WI38 (cell line): Measurements from ENCODE around the gene GABRG3.

Experiments
- H3K4me3 ChIP-seq: 2 replicates; pipeline ENCODE4 v1.5.1; 2011; ENCODE audit warnings: low read depth, mild to moderate bottlenecking, control low read depth, low read length
- TF ChIP-seq, protein P1 (sequence below): IDR thresholded peaks from 2 replicates; pipeline ENCODE4 v1.5.1; 2012; ENCODE audit warnings: low read depth, mild to moderate bottlenecking, control low read depth, low read length

Gene GABRG3

GRCh38 chr15:27067175-27067574, 96.2 kb downstream of the GABRG3 start:
- TF ChIP-seq, protein P1, sequence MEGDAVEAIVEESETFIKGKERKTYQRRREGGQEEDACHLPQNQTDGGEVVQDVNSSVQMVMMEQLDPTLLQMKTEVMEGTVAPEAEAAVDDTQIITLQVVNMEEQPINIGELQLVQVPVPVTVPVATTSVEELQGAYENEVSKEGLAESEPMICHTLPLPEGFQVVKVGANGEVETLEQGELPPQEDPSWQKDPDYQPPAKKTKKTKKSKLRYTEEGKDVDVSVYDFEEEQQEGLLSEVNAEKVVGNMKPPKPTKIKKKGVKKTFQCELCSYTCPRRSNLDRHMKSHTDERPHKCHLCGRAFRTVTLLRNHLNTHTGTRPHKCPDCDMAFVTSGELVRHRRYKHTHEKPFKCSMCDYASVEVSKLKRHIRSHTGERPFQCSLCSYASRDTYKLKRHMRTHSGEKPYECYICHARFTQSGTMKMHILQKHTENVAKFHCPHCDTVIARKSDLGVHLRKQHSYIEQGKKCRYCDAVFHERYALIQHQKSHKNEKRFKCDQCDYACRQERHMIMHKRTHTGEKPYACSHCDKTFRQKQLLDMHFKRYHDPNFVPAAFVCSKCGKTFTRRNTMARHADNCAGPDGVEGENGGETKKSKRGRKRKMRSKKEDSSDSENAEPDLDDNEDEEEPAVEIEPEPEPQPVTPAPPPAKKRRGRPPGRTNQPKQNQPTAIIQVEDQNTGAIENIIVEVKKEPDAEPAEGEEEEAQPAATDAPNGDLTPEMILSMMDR, result no peak
- H3K4me3 ChIP-seq, result no peak overlapping the region

- no peak overlapping the region for H3K4me3 ChIP-seq
Measured at GRCh38 chr15:27070841-27071240, 99.9 kb downstream of the GABRG3 start.

DNA sequence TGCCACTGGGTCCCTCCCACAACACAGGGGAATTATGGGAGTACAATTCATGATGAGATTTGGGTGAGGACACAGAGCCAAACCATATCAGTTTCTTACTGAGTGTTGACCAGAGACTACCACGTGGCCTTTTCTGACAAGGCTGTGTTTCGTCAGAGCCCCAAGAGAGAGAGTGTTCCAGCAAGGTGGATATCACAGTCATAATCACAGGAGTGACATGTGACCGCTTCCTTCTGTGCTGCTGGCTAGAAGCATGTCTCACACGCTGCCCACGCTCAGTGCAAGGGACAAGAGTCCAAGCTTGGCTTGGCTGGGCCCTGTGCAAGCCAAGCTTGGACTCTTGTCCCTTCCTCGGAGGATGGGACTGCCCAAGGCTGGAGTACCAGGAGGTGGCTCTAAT, 103.2 kb downstream of the GABRG3 start:
- H3K4me3 ChIP-seq, result no peak overlapping the region
- TF ChIP-seq, protein P1, result no peak

More at GRCh38 chr15:27070841-27071240, 99.9 kb downstream of the GABRG3 start:
- TF ChIP-seq, protein P1, result no peak

DNA sequence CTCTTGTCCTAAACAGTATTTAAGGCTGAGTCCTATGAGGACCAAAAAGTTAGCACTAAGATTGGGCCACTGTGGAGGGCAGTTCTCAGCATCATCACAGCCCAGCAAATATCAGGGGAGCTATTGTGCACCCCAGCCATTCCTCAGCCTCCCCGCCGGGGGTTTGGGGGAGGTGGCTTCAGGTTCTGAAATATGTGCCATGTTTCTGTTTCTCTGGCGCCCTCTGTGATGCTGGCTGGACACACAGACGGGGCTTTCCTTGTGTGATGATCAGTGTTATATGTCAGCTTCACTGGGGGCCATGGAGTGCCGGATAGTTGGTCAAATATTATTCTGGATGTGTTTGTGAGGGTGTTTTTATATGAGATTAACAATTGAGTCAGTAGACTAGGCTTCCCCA, 106.8 kb downstream of the GABRG3 start:
- TF ChIP-seq, protein P1, result no peak

GRCh38 chr15:27081676-27082418, 110.9 kb downstream of the GABRG3 start:
- TF ChIP-seq, protein P1, result no peak
- no peak overlapping the region for H3K4me3 ChIP-seq

More for the DNA sequence above, 106.8 kb downstream of the GABRG3 start:
- H3K4me3 ChIP-seq, result no peak overlapping the region

DNA sequence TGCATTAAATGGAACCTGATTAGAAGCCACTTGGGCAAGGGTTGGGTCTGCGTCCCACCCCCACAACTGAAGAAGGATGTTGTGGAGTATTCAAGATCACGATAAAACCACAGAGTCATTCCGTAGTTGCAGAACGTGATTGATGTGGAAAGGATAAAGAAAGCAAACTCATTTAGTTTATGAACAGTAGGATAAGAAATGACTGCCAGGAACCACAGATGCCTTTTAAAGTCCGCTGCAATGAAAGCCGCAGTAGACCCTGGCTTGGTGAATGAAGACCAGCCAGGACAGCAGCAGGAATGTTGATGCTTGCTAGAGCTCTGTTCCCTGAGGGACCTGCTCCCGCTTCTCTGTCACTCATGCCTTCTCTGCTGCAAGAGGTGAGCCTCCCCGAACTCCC, 111.5 kb downstream of the GABRG3 start:
- TF ChIP-seq, protein P1, result no peak
- H3K4me3 ChIP-seq, result no peak overlapping the region

GRCh38 chr15:27084844-27085243, 113.9 kb downstream of the GABRG3 start:
- TF ChIP-seq, protein P1, result no peak
- H3K4me3 ChIP-seq, result no peak overlapping the region
